NCI-H1436 (cell line): ENCODE results near the gene CXCR4.

Experiments used
- DNase-seq: peaks from one replicate; lab custom pipeline; 2025; lab: John Stamatoyannopoulos, UW

Gene CXCR4

GRCh38 chr2:136117909-136118818 lies at the start of gene CXCR4:
CXCR4 (minus strand) TSS chr2:136118149; CDS start chr2:136118060, 89 bp downstream.
- peak; percentile 71 for DNase-seq

GRCh38 chr2:136164280-136164776 lies 46.4 kb upstream of the CXCR4 start:
- DNase-seq: no peak

GRCh38 chr2:136162438-136162837 lies 44.5 kb upstream of the CXCR4 start:
- no peak for DNase-seq

- DNase-seq: no peak
These were observed 38.5 kb upstream of the CXCR4 start for GRCh38 chr2:136156411-136156810.

- no peak for DNase-seq
These were observed 36.4 kb upstream of the CXCR4 start for GRCh38 chr2:136154384-136154783.

GRCh38 chr2:136151021-136151971 lies 33.3 kb upstream of the CXCR4 start:
- DNase-seq: no peak

- DNase-seq: no peak
These were observed 31.1 kb upstream of the CXCR4 start for GRCh38 chr2:136149011-136149410.

GRCh38 chr2:136146564-136146963 lies 28.6 kb upstream of the CXCR4 start:
- no peak for DNase-seq

GRCh38 chr2:136143603-136144451 lies 25.9 kb upstream of the CXCR4 start:
- no peak for DNase-seq

GRCh38 chr2:136141510-136142149 lies 23.7 kb upstream of the CXCR4 start:
- peak; percentile 88 for DNase-seq

- no peak for DNase-seq
These were observed 21.7 kb upstream of the CXCR4 start for GRCh38 chr2:136139631-136140030.

GRCh38 chr2:136137982-136138381 lies 20.0 kb upstream of the CXCR4 start:
- no peak for DNase-seq

GRCh38 chr2:136136931-136137330 lies 19.0 kb upstream of the CXCR4 start:
- DNase-seq: no peak

GRCh38 chr2:136135921-136136906 lies 18.3 kb upstream of the CXCR4 start:
- no peak for DNase-seq

- DNase-seq: no peak
These were observed 17.5 kb upstream of the CXCR4 start for GRCh38 chr2:136135462-136135861.

- no peak for DNase-seq
These were observed 16.2 kb upstream of the CXCR4 start for GRCh38 chr2:136134126-136134525.

GRCh38 chr2:136133586-136133985 lies 15.6 kb upstream of the CXCR4 start:
- DNase-seq: no peak

GRCh38 chr2:136133176-136133575 lies 15.2 kb upstream of the CXCR4 start:
- no peak for DNase-seq

GRCh38 chr2:136132825-136133155 lies 14.8 kb upstream of the CXCR4 start:
- DNase-seq: no peak
